HG03460 (cell line): ENCODE measurements around the gene ARHGAP26.
A peak's percentile ranks its signal among the peaks of the same experiment; 100 is the strongest.

Experiments
- ATAC-seq: cut with Tn5 transposase; IDR thresholded peaks from one replicate; pipeline ENCODE4 v1.9.1; 2021; ENCODE audit not compliant: unreplicated experiment

Gene ARHGAP26

DNA sequence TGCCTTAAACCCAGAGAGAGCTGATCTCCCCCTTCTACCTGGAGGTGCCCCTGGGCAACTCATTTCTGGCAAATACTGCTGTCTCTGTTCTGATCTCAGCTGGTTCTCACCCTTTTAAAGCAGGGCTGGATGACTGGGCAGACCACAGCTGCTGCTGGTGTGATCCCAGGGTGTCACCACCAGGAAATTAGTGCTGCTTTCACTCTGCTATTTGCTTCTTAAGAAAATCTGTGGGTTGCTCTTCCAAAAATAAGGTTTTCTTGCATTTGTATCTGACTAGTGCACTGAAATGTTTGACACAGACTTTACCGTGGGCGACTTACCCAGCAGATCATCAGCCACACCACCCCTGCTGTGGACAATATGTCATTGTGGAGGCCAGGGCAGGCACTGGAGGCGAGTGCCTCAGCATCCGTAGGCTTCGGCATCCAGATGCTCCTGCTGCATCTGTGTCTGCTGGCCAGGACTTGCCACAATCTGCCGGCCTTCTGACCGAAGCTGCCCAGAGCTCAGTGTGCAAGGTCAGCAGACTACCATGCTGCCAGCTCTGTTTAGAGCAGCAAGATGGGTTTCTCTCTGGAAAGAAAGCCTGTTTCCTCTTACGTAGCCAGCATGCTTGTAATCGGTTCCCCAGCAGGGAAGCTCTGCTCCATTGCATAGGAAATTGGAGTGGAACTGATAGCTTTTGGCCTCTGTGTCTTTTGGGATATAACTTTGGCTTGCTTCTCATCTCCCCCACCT lies 13.6 kb downstream of the ARHGAP26 start:
- ATAC-seq, result peak; percentile 67

DNA sequence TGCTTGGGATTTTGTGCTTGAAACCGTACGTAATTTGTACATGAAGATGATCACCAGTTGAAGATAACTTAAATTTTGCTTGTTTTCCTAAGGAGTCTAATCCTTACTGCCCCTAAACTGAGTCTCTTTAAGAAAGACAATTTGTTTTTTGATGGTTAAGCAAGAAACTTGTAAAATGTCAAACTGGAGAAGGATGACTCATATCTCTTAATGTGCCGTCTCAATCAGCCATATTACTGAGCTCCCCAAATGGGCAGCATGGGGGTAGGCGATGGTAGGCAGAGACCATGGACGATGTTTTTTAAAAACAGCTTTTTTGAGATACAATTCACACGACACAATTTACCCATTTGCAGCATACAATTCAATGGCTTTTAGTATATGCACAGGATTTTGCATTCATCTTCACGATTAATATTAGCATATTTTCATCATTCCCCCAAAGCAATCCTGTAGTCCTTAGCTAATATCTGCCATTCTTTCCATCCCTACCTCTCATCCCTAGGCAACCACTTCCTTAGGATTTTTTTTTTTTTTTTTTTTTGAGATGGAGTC lies 14.3 kb downstream of the ARHGAP26 start:
- ATAC-seq, result no peak

DNA sequence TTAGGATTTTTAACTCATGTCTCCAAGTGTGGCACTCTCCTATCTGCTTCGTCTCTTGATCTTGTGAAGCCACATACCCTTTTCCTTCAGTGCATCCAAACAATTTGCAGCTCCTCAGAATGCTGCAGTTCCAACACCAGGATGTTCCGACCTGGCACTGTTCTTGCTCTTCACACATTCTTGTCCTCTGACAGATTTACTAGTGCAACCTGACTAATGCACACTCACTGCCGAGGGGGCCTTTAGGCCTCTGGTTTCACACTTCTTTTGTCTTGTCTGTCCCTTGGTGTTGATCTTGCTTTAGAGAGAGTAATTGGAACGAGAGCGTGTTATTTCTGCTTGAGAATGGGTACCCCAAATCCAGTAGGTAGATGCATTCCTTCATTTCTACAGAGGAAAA lies 15.0 kb downstream of the ARHGAP26 start:
- no peak for ATAC-seq

DNA sequence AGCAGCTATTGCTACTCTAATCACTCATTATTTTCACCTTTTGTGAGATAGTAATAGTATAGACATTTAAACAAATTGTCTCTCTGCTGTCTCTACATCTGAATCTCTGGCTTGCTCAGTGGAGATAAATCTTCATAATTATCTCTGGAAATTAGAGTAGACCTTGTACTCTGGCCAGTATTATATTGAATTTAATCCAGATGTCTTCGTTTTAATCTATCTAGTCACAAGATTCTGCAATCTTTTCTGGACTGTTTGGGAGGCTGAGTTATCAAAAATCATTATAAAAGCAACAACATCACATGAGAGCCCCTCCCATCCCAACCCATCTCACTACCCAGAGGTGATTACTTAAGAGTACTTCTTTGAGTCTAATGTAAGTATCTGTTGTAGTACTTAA lies 19.0 kb downstream of the ARHGAP26 start:
- ATAC-seq, result no peak

DNA sequence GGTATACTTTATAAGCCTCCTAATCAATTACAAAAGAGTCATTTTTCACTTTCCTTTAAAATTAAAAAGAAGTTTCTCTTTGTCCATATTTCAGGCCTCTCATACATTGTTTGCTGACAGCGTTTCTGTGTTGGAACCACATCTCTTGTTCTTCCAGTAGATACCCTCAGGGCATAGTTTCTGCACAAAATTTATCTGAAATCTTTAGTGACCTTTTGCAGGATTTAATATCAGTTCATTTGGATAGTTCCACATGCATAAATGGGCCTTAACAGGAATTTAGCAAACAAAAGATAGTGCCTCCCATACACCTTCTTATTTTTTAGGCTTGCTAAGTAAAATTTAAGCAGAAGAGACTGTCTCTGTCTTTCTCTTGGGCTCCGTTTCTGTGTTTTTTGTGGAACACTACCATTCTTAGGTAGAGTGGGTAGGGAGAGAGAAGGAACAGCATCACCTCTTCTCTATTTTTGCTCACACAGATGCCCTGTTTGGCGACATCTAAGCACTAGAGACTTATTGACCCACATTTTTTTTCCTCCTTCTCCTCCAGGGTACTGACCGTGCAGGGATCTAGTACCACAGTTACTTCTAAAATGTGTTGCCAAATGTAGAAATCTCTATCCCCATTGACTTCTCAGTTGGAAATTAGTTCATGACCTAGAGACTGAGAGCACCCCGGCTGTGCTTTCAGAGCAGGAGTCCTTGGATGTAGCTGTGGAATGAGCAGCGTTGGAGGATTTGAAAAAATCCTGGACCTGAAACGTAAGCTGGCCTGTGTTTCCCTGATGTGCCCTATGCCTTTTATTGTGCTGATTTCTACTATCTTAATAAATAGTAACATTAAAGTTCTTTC lies 22.1 kb downstream of the ARHGAP26 start:
- ATAC-seq, result no peak

DNA sequence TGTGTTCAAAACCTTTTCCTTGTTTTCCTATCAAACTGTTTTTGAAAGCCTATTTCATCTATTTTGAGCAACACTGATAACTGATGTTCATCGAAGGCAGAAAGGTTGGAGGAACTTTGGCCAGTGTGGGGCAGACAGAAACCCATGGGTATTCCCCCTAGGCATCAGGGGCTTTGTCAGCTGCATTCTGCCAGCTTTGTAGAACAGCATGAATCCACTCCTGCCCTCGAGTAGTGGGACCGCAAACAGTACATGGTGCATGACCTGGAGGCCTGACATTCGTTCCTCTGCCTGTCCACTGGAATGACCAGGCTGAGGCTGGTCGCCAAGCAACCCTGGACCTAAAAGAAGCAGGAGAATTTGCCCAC lies 22.7 kb downstream of the ARHGAP26 start:
- no peak for ATAC-seq

DNA sequence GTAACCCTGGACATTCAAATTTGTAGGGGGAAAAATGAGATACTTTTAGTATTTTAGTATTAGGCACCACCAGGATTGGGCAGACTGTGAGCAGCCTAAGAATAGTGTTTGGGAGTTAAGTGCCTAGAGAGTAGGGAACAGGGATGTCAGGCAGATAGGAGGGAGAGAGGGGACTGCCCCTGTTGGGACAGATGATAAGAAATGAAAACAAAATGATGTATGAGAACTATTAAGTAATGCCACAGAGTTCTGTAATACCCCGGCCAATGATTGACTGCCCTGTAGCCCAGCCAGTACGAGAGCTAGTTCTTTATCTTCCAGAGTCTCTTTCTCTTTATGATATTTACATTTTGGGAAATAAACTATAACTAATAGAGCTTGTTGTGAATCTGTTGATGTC lies 24.4 kb downstream of the ARHGAP26 start:
- no peak for ATAC-seq

DNA sequence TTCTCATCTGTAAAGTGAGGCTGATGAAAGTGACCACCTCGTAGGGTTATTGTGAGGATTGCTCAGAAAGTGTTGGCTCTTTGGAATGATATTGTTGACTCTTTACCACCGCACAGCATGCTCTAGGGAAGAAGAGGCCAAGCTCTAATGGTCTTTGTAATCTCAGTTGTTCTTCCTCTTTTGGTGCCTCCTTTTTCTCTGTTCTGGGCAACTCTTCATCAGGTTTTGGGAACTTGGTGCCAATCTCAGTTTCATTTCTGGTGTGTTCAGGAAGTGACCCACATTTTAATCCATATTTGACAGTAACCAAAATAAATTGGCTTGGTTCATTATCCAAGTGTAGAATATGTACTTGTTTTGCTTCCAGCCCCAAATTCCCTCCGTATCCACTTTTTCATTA lies 25.1 kb downstream of the ARHGAP26 start:
- ATAC-seq, result no peak

DNA sequence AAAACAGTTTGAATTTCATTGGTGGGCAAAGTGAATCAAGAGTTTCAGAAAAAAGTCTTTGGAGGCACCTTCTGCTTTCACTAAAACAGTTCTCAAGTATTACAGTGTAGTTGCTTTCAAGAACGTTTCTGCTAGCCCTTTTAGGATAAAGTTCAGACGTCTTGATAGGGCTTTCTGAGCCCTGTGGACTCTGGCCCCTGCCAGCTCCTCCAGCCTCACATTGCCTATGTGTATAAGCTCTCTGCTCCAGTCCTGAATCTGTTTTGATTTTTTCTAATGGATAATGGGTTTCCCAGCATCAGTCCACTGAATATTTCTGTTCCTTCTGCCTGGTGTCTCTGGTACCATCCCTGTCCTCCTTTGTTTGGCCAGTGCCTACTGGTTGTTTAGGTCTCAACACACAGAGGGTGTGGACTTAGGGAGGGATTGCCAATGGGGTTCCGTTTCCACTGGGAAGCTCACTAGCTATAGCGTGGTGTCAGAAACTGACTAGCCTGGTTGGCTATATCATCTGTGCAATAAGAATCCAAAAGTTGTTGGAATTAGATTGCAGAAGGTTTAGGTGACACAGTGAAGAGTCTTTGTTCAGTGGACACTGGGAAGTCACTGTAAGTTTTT lies 26.4 kb downstream of the ARHGAP26 start:
- ATAC-seq, result no peak

DNA sequence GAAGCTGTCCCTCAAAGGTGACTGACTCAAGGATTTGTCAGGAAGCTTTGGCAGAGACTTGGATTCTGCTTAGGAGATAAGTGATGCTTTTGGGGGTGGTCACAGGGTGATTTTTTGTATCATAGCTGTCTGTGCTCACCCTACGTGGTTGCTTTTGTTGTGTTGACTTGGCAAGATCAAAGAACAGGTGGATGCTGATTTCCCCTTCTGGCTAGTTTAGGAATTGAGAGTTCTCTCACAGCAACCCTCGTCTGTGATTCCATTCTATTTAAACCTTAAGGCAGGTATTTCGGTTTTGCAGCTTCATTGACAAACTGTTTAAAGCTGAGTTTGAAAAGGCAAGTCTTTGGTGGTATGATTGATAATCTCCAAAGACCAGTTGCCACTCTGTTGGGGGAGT lies 27.2 kb downstream of the ARHGAP26 start:
- ATAC-seq, result no peak

DNA sequence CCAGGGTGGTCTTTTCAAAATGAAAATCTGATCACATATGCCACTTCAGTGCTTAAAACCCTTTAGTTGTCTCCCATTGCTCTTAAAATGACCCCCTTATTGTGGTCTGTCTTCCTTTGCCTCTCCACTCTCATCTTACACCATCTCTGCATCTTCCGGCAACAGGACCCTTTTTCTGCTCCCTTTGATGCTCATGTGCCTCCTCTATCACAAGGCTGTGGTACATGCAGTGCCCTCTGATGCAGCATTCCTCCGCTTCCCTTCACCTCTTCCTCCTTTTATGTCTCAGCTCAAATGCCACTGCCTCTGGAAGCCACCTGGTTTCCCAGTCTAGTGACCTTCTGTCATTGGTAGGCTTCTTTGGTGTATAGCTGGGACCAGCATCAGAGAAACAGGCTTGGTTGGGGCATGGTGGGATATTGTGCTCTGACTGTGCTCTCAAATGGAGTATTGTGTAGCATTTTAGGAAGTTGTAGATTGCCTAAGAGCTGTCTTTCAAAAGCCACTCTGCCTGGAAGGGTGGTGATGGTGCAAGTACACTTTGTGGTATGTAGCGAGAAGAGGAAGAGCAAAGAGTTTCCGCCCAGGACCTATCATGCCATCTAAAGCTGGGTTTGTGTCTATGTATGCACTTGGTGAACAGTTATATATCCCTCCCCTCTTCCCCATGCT lies 28.1 kb downstream of the ARHGAP26 start:
- ATAC-seq, result no peak

DNA sequence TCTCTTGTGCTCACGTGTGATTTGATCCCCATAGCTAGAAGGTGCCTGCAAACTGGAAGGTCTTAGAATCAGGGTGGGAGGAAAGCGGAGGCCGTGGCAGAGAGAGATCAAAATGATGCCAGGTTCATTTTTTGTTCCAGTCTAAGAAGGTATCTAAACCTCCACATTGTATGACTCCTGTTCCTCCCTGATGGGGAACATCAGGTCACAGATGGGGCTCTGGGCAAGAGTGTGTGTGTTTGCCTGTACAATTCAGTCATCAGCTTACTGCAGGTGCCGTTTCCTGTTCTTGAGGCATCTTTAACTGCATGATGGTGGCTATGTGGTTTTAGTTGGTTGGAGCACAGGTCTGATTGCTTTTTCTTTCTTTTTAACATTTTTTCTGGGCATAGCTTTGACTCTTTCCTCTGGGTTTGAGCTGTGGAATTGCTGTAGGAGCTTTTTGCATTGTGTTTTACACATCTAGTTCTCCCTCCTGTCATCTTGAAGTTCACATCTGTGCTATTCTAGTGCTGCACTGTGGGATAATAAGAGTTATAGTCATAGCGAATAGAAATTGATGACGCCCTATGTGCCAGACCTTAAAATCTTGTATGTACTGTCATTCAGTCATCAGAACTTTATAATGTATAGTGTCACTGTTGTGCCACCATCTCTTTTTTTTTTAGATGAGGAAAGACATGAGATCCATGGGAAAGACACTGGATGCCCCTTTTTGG lies 30.8 kb downstream of the ARHGAP26 start:
- peak; percentile 78 for ATAC-seq

DNA sequence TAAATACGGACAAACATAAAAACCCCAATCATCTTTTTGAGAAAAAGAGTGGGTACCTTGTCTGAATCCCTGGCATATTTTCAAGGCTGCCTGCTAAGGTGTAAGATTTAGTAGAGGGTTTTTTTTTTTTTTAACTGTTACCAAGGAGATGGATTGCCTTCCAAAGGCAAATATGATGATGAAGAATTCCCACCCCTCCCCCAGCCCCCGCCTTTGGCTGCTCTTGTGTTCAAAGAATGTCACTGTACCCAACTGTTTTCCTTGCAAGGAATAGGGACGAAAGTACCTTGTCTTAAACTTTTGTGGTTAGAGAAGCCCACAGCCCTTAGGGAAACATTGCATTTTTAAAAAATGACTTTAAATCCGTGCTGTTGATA lies 31.3 kb downstream of the ARHGAP26 start:
- no peak for ATAC-seq

DNA sequence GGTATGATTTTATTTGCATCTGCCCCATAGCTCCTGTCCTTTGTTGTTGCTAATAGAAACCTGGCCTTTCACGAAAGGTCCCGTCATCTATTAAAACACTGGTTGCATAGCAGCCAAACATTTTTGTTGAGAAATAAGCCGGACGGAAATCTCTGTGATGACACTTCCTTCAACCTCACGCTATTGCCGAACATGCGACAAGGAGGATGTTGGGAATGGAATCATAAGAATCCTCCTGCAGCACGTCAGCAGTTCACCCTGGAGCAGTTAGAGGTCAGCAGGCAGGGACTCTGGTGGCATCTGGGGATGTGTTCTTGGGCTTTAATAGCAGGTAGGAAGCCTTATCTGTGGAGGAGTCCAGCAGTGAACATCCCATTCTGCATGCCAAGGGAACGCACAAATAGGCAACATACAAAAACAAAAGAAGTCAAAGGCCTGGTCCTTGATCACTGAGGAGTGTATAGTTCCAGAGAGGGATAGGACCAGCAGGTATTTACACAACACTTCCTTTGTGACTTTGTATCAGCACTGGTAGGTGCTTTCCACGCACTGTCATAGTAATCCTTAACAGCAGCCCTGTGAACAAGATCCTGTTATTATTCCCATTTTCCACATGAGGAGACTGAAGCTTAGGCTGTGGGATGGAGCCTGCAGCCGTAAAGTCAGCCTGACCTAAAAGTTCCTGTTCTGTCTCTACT lies 33.4 kb downstream of the ARHGAP26 start:
- no peak for ATAC-seq

DNA sequence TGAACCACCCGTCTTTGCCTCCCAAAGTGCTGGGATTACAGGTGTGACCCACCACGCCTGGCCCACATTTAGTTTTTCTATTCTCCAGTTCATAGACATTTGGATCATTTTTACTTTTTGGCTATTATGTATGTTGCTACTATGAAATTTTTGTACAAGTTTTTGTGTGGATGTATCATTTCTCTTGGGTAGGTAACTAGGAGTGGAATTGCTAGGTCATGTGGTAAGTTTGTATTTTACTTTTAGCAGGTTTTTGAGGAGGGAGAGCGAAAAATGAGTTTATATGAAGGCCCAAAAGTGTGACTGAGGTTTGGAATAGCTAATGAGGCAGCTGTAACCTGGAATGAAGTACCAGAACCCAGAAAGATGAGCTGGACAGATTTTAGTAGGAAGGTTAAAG lies 35.2 kb downstream of the ARHGAP26 start:
- no peak for ATAC-seq

DNA sequence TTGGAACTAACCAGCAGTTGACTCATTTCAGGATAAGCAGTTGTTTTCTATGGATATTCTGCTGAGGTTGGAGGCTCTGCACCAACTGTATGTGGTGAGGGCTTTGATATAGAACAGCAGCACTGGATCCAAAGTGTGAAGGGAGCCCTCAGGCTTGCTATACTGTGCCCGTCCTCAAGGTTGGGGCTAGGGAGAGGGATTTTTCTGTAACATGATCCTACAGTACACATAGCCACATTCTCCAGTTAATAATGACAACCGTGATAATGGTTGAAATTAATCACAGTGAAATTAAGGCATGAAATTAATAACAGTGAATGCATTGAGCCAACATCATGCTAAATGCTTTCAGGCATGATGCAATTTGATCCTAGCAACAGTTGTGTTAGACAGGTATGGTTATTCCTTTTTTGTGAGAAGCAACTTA lies 36.7 kb downstream of the ARHGAP26 start:
- no peak for ATAC-seq

DNA sequence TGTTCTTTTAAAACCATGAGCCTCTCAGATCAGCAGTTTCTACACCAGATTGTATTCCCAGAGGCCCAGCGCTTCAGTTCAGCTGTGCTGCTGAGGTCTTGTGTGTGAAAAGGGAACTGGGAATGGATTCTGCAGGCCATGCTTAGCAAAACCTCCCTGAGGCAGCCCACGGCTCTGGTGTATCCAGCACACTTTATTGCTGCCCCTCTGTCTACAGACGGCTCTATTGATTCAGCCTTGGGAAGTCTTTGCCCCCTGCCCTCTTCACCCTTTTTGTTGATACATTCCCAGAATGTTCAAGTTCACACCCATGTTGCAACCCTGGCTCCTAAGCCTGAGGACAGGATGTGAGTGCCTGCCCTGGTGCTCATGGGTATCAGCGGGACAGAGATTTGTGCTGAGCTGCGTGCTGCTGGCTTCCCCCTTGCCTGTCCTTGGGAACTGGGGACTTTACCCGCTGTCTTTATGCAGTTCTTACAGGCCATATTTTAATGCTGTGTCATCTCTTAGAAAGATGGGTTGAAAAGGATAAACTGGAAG lies 37.3 kb downstream of the ARHGAP26 start:
- ATAC-seq, result peak; percentile 73

DNA sequence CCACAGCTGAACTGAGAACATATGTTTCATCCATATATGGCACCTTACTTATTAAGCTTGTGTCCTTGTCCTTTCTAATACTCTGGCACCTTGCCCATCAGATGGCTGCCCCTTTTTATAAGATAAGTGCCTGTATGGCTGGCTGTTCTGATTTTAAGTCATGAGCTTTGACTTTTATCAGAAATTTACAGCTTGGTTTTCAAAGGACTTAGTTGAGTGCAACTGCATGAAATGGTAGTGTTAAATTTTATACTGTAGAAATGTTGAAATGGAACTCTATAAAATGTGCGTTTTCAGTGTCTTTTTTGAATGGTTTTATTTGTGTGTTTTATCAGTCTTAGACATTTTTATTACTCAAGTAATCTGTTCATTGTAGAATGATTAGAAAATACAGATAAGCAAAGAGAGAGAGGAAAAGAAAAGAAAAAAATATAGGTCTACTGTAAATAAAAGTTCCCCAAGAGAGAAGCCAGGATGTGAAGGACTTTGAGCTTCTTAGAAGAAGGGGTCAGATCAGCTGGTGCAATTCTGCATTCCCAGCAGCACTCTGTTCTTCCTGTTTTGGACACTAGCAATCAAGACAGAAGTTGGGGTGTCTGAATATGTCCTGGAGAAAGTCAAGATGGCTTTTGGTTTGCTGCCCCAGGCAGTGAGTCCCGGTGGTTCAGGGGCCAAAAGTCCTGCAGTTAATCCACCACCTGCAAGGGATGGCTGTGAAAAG lies 38.9 kb downstream of the ARHGAP26 start:
- ATAC-seq, result no peak

DNA sequence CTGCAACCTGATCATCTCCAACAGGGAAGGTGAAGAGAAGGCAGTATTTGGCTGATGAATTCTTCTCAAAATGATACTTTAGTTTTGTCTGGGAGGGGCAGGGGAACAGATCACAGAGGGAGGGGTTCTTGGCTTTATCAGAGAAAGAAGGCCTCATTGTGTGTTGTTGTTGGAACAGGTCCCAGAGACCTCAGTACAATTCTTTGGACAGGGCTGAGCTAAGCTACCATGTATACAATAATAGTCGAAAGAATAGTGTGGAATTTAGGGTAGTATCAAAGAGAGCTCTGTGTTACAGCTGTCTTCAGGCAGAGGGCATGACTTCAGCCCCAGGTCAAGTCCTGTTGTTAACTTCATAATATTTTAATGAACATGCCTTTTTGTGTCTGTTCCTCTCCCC lies 39.9 kb downstream of the ARHGAP26 start:
- ATAC-seq, result no peak
